LoVo (cell line): ENCODE data around the gene NELFE.
"Not testable (repeated sequence)": the region's sequence is repeated elsewhere in the genome, so short reads cannot be mapped to it uniquely, and the experiment has no call there.

Experiments used
- DNase-seq: peaks from one replicate; pipeline ENCODE4 v3.0.0-alpha.2; 2016; ENCODE audit warnings: low spot score

Gene NELFE

DNA sequence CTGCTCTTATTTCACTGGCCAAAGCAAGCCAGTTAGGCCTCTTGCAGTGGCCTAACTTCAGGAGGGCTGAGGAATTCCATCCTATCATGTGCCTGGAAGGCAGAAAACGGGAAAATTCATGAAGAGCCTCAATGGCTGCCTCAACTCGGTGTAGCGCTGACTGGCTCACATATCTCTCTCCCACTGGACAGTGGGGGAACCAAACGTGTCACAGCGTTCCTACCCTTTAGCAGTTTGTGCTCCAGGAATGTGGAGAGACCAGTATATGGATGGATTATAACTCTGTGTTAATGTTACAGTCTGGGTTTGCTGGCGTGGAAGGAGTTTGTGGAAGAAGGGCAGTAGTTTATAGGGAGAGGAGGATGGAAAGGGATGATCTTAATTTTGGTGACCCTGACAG, 43.0 kb downstream of the NELFE start:
- DNase-seq, result no peak

DNA sequence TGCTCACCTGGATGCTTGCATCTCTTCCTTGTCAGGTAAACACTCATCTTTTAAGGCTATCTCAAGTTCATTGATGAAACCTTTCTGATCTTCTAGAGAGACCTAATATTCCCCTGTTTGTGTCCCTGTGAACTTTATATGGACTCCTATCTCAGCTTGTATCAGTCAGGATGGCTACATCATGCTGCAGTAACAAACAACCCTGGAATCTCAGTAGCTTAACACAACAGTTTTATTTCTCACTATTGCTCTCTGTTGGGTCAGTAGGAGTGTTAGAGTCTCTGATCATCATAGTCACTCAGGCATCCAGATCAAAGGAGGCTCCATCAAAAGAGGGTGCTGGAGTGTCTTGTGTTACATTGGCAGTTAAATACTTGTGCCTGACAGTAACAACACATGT, 43.4 kb downstream of the NELFE start:
- no peak for DNase-seq

DNA sequence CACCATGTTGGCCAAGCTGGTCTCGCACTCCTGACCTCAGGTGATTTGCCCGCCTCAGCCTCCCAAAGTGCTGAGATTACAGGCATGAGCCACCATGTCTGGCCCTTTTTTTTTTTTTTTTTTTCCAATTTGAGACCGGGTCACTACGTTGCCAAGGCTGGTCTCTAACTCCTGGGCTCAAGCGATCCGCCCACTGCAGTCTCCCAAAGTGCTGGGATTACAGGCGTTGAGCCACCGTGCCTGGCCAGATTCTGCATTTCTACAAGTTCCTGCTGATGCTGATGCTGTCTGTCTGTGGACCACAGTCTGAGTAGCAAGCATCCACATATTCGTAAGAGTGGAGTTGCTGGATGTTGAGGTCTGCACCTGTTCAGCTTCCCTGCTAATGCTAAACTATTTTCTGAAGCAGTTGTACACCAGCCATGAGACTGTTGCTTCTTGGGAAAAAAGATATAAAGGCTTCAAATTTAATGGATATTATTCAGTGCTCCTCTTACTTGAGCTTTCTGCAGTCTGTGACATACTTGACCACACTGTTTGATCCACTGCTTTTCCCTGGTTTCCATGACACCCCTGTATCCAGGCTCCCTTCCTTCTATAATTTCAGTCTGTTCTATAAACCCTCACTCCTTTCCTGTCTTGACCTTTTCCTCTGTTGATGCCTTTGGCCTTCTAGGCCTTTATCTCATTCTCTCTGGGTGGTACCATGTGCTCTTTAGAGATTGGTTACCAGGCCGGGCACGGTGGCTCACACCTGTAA, 46.8 kb downstream of the NELFE start:
- DNase-seq, result no peak

DNA sequence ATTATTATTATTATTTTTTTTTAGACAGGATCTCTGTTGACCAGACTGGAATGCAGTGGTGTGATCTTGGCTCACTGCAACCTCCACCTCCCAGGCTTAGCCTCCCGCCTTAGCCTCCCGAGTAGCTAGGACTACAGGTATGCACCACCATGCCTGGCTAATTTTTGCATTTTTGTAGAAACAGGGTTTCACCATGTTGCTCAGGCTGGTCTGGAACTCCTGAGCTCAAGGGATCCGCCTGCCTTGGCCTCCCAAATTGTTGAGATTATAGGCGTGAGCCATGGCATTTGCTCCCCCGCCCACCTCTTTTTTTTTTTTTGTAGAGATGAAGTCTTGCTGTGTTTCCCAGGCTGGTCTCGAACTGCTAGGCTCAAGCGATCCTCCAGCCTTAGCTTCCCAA, 49.5 kb downstream of the NELFE start:
- DNase-seq, result not testable (repeated sequence)

DNA sequence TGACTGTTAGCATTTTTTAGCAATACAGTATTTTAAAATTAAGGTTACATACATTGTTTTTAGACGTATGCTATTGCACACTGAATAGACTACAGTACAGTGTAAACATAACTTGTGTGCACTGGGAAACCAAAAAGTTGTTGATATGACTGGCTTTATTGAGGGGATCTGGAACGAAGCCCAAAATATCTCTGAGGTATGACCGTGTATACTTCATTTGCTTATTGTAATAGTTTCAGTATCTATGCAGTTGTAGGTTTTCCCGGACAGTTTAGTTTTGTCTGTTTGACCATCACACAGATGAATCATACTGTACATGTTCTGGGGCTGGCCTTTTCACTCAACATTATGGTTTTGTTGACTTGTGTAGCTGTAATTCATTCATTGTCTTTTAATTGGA, 50.0 kb downstream of the NELFE start:
- no peak for DNase-seq

DNA sequence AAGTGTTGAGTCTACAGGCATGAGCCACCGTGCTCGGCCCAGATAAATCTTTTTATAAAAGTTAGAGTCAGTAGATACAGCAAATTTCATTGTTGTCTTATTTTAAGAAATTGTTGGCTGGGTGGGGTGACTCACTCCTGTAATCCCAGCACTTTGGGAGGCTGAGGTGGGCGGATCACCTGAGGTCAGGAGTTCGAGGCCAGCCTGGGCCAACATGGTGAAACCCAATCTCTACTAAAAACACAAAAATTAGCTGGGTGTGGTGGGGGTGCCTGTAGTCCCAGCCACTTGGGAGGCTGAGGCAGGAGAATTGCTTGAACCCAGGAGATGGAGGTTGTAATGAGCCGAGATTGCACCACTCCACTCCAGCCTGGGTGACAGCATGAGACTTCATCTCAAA, 50.5 kb downstream of the NELFE start:
- not testable (repeated sequence) for DNase-seq

DNA sequence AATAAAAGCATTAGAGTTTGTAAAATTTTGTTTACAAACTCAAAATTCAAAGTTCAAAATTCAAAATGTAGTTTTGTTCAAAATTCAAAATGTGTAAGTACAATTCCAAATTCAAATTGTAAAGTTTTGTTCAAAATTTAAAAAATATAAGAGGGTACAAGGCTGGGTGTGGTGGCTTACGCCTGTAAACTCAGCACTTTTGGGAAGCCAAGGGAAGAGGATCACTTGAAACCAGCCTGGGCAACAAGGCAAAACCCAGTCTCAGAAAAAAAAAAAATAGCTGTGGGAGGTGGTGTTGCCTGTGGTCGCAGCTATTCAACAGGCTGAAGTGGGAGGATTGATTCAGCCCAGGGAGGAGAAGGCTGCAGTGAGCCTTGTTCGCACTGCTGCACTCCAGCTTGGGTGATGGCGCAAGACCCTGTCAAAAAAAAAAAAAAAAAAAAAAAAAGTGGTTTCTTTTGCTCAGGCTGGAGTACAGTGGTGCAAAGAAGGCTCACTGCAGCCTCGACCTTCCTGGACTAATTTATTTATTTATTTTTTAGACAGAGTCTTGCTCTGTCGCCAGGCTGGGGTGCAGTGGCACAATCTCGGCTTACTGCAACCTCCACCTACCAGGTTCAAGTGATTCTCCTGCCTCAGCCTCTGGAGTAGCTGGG, 51.5 kb downstream of the NELFE start:
- no peak for DNase-seq

DNA sequence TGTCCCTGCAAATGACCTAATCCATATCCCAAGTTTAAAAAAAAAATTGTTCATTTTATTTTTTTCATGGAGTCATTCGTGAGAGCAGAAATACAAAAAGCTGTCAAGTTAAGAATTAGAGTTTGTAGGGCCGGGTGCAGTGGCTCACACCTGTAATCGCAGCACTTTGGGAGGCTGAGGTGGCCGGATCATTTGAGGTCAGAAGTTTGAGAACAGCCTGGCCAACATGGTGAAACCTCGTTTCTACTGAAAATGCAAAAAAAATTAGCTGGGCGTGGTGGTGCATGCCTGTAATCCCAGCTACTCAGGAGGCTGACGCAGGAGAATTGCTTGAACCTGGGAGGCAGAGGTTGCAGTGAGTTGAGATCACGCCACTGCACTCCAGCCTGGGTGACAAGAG, 52.0 kb downstream of the NELFE start:
- not testable (repeated sequence) for DNase-seq

DNA sequence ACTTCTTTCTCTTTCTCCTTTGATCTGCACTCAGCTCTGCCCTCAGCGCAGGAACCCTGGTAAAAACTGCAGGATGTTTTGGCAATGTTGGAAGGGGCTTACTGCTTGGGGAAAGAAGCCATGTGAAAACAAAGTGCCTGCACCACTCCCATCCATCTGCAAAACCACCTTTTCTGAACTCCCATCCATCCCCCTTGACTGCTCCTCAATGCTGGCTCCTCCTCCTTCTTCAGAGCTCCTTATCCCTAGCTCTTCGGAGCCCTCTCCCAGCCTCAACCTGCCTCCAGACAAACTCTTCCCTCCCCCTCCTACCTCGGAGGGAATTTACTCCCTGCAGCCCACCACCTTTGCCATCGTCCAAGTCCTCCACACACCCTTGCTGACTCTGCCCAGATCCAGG, 52.6 kb downstream of the NELFE start:
- no peak for DNase-seq

DNA sequence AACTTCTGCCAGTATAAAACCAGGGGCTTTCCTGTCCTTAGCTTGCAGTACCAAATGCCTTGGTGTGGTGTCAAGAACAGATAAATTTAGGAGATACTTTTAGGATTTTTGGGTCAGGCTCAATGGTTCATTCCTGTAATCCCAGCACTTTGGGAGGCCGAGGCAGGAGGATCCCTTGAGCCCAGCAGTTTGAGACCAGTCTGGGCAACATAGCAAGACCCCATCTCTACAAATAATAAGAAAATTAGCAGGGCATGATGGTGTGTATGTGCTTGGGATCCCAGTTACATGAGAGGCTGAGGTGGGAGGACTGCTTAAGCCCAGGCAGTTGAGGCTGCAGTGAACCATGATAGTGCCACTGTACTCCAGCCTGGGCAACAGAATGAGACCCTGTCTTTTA, 53.7 kb downstream of the NELFE start:
- no peak for DNase-seq

DNA sequence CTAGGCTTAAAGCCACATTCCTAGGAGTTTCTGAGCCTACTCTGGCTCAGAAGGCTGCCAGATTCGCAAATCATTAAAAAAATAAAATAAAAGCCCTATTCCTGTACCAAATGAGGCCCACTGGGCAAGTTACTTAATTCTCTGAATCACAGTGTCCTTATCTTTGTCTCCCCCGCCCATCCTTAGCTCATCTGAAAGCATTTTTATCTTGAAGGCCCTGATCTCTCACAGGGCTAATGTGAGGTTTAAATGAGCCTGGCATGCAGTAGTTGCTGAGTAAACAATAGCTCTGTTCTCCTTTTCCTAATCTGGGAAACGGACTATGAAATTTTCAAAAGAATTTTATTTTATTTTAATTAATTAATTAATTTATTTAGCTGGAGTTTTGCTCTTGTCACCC, 54.8 kb downstream of the NELFE start:
- no peak for DNase-seq
